GM21360 (cell line): ENCODE results near the gene APOL1.

ENCODE experiments used
- ATAC-seq: cut with Tn5 transposase; IDR thresholded peaks from one replicate; pipeline ENCODE4 v1.9.1; 2021; ENCODE audit warnings: mild to moderate bottlenecking, moderate library complexity; ENCODE audit not compliant: unreplicated experiment

APOL1 gene

GRCh38 chr22:36305813-36306212, 52.9 kb downstream of the APOL1 start:
- ATAC-seq = no peak

DNA sequence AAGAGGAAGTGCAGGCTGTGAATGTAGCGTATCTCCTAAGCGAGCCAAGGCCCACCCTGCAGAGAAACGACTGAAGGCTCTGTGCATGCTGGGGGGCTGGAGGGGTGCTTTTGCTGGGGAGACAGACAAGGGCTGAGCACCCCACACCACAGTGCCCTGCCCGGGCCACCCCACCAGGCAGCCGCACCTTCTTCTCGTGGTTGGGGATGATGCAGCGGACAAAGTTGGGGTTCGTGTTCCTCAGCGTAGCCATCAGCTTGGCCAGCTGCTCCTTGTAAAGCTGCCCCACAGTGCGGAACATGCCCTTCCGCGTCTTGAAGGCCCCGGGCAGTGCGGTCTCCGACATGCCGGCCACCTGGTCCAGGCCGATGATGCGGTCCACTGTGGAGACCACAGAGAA, 53.3 kb downstream of the APOL1 start:
- ATAC-seq = no peak

DNA sequence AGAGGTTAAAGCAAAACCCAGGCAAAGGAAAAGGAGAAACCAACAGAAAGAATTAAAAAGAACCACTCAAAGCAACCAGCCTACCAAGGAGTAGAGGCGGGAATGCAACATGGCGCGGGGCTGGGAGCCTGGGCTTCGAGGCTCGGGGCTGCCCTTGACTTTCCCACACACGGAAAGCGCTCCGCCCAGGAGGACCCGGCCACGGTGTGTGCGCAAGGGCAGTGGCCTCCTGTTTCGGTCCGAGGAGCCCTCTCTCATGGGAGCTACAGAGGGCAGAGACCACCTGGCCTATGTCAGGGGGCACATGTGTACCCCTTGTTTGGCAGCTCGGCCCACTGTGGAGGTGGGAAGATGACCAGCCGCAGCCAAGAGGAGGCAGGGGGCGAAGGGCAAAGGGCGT, 55.9 kb downstream of the APOL1 start:
- ATAC-seq = no peak

DNA sequence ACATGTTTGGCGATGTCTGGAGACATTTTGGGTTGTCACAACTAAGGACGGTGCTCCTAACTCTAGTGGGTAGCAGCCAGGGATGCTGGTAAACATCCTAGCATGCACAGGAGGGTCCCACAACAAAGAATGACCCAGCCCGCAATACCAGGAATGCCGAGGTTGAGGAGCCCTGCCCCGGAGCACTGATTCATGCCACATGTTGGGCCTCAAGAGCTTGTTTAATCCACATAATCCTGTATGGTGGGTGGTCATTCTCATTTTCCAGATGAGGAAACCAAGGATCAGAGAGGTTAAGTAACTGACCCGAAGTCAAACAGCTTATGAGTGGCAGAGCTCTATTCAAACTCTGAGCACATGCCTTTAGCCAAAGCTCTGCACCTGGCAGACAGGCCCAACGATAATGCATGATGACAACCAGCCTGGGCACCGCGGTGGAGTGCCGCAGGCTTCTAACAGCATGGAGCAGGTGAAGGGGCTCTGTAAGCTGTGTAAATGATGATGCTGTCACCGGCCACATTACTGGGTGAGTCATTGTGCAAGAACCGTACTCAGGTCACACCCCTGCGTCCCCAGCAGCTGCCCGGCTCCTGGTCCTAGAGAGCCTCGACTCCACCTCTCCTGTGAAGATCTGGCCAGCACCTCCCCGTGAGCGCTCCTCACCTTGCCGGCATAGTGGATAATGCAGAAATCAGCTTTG, 58.6 kb downstream of the APOL1 start:
- ATAC-seq = no peak

- no peak for ATAC-seq
Observed at GRCh38 chr22:36315325-36315724, 62.4 kb downstream of the APOL1 start.

- no peak for ATAC-seq
Observed at GRCh38 chr22:36316419-36316818, 63.5 kb downstream of the APOL1 start.
